ENCODE results near the gene FCAR. TPM values are rescaled to one million over a fixed set of nuclear protein-coding genes. Genes with fewer than 3 reads are reported as not detected.
"Not testable (repeated sequence)": the region's sequence is repeated elsewhere in the genome, so short reads cannot be mapped to it uniquely, and the experiment has no call there.

Gene FCAR
- total and polyA plus RNA-seq, 7 donors, result 0.04 to 1.0 (median 0.25) TPM; not detected in 3

DNA sequence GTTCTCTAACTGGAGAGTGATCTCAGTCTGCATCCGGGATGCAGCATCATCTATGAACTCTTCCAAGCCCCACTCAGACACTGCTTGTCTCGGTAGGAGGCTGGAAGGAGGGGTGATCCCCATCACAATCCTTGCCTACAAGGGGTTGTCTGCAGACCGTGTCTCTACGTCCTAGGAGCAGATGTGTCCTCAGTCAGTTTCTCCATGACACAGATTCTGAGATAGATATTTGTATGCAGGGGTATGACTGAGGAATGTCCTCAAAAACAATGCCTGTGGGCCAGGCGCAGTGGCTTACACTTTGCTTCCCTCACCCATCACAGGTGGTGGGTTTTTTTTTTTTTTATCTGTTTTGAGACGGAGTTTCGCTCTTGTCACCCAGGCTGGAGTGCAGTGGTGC is 32.8 kb downstream of the FCAR start:
- H3K36me3 ChIP-seq (ENCODE audit: insufficient read depth in 1 of 2, low read depth in 1 of 2), result no peaks in the 10 kb centered on the region
- H3K27me3 ChIP-seq (ENCODE audit: insufficient read depth in 3 of 3, low read length in 2 of 3), result no peaks in the 10 kb centered on the region
- intact Hi-C loops (cut with DNase I), result no loop called here
- WGBS, 3 donors, result 68 to 80% (median 78%) methylated on average over 7 of the region's 7 CpGs
- H3K4me3 ChIP-seq, result no peak overlapping the region
- no peaks in the 10 kb centered on the region for H3K4me1 ChIP-seq
- DNase-seq, result no peak
- H3K27ac ChIP-seq, result no peak overlapping the region
- H3K9me3 ChIP-seq, result no peaks in the 10 kb centered on the region
- ATAC-seq, result no peak
- TF ChIP-seq, protein P1, sequence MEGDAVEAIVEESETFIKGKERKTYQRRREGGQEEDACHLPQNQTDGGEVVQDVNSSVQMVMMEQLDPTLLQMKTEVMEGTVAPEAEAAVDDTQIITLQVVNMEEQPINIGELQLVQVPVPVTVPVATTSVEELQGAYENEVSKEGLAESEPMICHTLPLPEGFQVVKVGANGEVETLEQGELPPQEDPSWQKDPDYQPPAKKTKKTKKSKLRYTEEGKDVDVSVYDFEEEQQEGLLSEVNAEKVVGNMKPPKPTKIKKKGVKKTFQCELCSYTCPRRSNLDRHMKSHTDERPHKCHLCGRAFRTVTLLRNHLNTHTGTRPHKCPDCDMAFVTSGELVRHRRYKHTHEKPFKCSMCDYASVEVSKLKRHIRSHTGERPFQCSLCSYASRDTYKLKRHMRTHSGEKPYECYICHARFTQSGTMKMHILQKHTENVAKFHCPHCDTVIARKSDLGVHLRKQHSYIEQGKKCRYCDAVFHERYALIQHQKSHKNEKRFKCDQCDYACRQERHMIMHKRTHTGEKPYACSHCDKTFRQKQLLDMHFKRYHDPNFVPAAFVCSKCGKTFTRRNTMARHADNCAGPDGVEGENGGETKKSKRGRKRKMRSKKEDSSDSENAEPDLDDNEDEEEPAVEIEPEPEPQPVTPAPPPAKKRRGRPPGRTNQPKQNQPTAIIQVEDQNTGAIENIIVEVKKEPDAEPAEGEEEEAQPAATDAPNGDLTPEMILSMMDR (IDR thresholded peaks at IDR 0.05), result no peak

DNA sequence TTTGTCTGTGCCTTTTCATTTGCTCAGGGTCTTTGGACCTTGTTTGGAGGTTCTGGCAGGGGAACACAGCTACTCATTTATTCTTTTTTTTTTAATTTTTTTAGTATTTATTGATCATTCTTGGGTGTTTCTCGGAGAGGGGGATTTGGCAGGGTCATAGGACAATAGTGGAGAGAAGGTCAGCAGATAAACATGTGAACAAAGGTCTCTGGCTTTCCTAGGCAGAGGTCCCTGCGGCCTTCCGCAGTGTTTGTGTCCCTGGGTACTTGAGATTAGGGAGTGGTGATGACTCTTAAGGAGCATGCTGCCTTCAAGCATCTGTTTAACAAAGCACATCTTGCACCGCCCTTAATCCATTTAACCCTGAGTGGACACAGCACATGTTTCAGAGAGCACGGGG is 33.9 kb downstream of the FCAR start:
- whole genome bisulfite sequencing, 3 donors, result 61 to 88% (median 70%) methylated on average over 2 to 3 of the region's 5 CpGs
- H3K27ac ChIP-seq; intact Hi-C loops (cut with DNase I): not testable (repeated sequence)

DNA sequence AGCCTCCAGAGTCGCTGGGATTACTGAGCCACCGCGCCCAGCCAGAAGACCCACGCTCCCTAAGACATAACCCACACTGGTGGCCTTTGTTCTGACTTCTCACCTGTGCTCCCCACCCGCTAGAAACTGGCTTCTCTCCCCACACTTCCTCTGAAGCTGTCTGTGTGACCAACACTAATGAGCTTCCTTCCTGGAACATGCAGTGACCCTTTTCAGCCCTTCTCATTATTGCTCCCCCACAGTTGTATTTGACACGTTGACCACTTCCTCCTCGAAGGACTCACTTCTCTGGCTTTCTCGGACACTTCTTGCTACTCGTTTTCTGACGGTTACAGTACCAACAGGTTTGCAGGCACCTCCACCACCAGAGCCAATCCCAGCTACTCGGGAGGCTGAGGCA is 42.8 kb downstream of the FCAR start:
- Histone ChIP-seq H3K4me1 (no peaks in the 10 kb centered on the region), H3K9me3 (no peaks in the 10 kb centered on the region), H3K27ac (no peak overlapping the region), H3K27me3 (ENCODE audit: insufficient read depth in 3 of 3, low read length in 2 of 3) (peaks cover 0 to 2% (median 0%) of the 10 kb centered on the region in 3 donors), H3K4me3 (no peak overlapping the region), H3K36me3 (ENCODE audit: insufficient read depth in 1 of 2, low read depth in 1 of 2) (no peaks in the 10 kb centered on the region)
- DNase-seq (no peak), ATAC-seq (no peak)
- TF ChIP-seq, protein P1 (IDR thresholded peaks at IDR 0.05), result no peak
- intact Hi-C loops (cut with DNase I), result no loop called here
- WGBS, 3 donors, result 55 to 65% (median 63%) methylated on average over 11 of the region's 11 CpGs

More for the DNA sequence above, 33.9 kb downstream of the FCAR start:
- not testable (repeated sequence) for H3K27me3 ChIP-seq (ENCODE audit: insufficient read depth in 3 of 3, low read length in 2 of 3); H3K36me3 ChIP-seq (ENCODE audit: insufficient read depth in 1 of 2, low read depth in 1 of 2); DNase-seq; ATAC-seq; H3K4me3 ChIP-seq; H3K9me3 ChIP-seq; H3K4me1 ChIP-seq

DNA sequence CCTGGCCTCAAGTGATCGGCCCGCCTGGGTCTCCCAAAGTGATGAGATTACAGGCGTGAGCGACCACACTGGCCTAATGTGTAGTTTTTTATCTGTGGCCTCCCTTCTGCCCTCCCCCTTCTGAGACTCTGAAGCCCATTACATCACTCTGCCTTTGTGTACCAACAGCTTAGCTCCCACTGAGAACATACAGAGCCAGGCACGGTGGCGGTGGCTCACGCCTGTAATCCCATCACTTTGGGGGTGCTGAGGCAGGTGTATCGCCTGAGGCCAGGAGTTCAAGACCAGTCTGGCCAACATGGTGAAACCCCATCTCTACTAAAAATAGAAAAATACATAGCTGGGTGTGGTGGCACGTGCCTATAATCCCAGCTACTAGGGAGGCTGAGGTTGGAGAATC is 44.5 kb downstream of the FCAR start:
- DNase-seq, result no peak
- H3K27me3 ChIP-seq (ENCODE audit: insufficient read depth in 3 of 3, low read length in 2 of 3), result peaks cover 0 to 2% (median 0%) of the 10 kb centered on the region in 3 donors
- ATAC-seq, result no peak
- H3K4me1 ChIP-seq, result no peaks in the 10 kb centered on the region
- intact Hi-C loops (cut with DNase I), result no loop called here
- 84 to 86% (median 84%) methylated on average over 9 of the region's 9 CpGs for WGBS, 3 donors
- H3K36me3 ChIP-seq (ENCODE audit: insufficient read depth in 1 of 2, low read depth in 1 of 2), result no peaks in the 10 kb centered on the region
- TF ChIP-seq, protein P1 (IDR thresholded peaks at IDR 0.05), result no peak
- H3K27ac ChIP-seq, result no peak overlapping the region
- H3K9me3 ChIP-seq, result no peaks in the 10 kb centered on the region
- H3K4me3 ChIP-seq, result no peak overlapping the region

DNA sequence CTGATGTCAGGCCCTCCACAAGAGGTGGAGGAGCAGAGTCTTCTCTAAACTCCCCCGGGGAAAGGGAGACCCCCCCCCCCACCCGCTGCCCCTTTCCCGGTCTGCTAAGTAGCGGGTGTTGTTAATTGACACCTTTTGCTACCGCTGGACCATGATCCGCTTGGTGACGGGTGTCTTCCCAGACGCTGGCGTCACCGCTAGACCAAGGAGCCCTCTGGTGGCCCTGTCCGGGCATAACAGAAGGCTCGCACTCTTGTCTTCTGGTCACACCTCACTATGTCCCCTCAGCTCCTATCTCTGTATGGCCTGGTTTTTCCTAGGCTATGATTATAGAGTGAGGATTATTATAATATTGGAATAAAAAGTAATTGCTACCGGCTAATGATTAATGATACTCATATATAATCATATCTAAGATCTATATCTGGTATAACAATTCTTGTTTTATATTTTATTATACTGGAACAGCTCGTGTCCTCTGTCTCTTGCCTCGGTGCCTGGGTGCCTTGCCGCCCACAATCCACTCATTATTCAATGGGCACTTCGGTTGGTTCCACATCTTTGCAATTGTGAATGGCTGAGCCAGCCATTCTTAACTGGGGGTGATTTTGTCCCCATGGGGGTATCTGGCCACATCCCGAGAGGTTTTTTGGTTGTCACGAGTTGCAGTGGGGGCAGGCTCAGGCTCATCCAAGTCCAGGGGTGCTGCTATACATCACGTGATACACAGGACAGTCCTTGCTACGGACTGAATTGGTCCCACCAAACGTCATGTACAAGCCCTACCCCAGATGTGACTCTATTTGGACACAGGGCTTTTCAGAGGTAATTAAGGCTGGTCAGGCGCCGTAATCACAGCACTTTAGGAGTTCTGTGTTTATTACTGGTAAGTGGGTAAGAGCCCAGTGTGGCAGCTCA is 45.9 kb downstream of the FCAR start:
- WGBS, 3 donors, result 32 to 41% (median 40%) methylated on average over 19 to 23 of the region's 24 CpGs
- DNase-seq; ATAC-seq; H3K27ac ChIP-seq; intact Hi-C loops (cut with DNase I); H3K4me1 ChIP-seq; H3K9me3 ChIP-seq; H3K4me3 ChIP-seq; H3K36me3 ChIP-seq (ENCODE audit: insufficient read depth in 1 of 2, low read depth in 1 of 2); H3K27me3 ChIP-seq (ENCODE audit: insufficient read depth in 3 of 3, low read length in 2 of 3): not testable (repeated sequence)

All from psoas muscle (tissue), 8 donors.